ENCODE measurements around the gene FMO2.

Gene FMO2

GRCh38 chr1:171158551-171158950 is 26.5 kb upstream of the FMO2 start:
- H3K4me3 ChIP-seq (ENCODE audit: low read depth, low read length) = no peak overlapping the region
- TF ChIP-seq CTCF (IDR thresholded peaks at IDR 0.05; ENCODE audit: insufficient read depth, low read length, missing control alignments) = no peak
- CTCF ChIA-PET = no interaction called here
- POLR2A ChIA-PET = no interaction called here
- DNase-seq (ENCODE audit: low read depth, low spot score) = no peak

GRCh38 chr1:171159148-171159547 is 26.0 kb upstream of the FMO2 start:
- DNase-seq (ENCODE audit: low read depth, low spot score) = no peak
- CTCF ChIA-PET = interaction anchor here (1.1 kb wide), 1 partner anchor 78 kb away, joined by 3 read pairs; no protein-coding TSS in a partner anchor
- POLR2A ChIA-PET = no interaction called here
- no peak overlapping the region for H3K4me3 ChIP-seq (ENCODE audit: low read depth, low read length)
- TF ChIP-seq CTCF (IDR thresholded peaks at IDR 0.05; ENCODE audit: insufficient read depth, low read length, missing control alignments) = no peak

- DNase-seq (ENCODE audit: low read depth, low spot score) = no peak
- no peak for TF ChIP-seq CTCF (IDR thresholded peaks at IDR 0.05; ENCODE audit: insufficient read depth, low read length, missing control alignments)
Measured at GRCh38 chr1:171160211-171160610, 24.9 kb upstream of the FMO2 start.

GRCh38 chr1:171160639-171161354 is 24.3 kb upstream of the FMO2 start:
- DNase-seq (ENCODE audit: low read depth, low spot score) = no peak
- ChIA-PET CTCF (no interaction called here), POLR2A (no interaction called here)
- no peak for TF ChIP-seq CTCF (IDR thresholded peaks at IDR 0.05; ENCODE audit: insufficient read depth, low read length, missing control alignments)
- no peak overlapping the region for H3K4me3 ChIP-seq (ENCODE audit: low read depth, low read length)

More at GRCh38 chr1:171160211-171160610, 24.9 kb upstream of the FMO2 start:
- no peak overlapping the region for H3K4me3 ChIP-seq (ENCODE audit: low read depth, low read length)
- ChIA-PET CTCF (interaction anchor here (1.1 kb wide), 1 partner anchor 79 kb away, joined by 3 read pairs; no protein-coding TSS in a partner anchor), POLR2A (no interaction called here)

- no peak for DNase-seq (ENCODE audit: low read depth, low spot score)
- ChIA-PET POLR2A (no interaction called here), CTCF (no interaction called here)
- H3K4me3 ChIP-seq (ENCODE audit: low read depth, low read length) = no peak overlapping the region
- TF ChIP-seq CTCF (IDR thresholded peaks at IDR 0.05; ENCODE audit: insufficient read depth, low read length, missing control alignments) = no peak
Measured at GRCh38 chr1:171161431-171161830, 23.7 kb upstream of the FMO2 start.

GRCh38 chr1:171166361-171166760 is 18.7 kb upstream of the FMO2 start:
- ChIA-PET POLR2A (no interaction called here), CTCF (no interaction called here)
- no peak for DNase-seq (ENCODE audit: low read depth, low spot score)
- no peak for TF ChIP-seq CTCF (IDR thresholded peaks at IDR 0.05; ENCODE audit: insufficient read depth, low read length, missing control alignments)
- no peak overlapping the region for H3K4me3 ChIP-seq (ENCODE audit: low read depth, low read length)
